Activated CD4-positive, alpha-beta memory T cell treated with anti-CD3 and anti-CD28 coated beads, Interleukin-2, amount 10 ng/mL, durations not matched to agents 7 days and 5 days (primary cell): Measurements from ENCODE around the gene VPS35L. TPM values are rescaled to one million over a fixed set of nuclear protein-coding genes. Genes with fewer than 3 reads are reported as not detected.

Source experiments
- CTCF ChIA-PET: fragments of 350-600 bp; sonication (Branson Sonifier 250); formaldehyde crosslinking; loops from one replicate; lab custom pipeline; 2021; ENCODE audit warnings: antibody characterized with exemption, inconsistent platforms; lab: Charles Lee
- POLR2A ChIA-PET: fragments of 350-600 bp; sonication (Branson Sonifier 250); formaldehyde crosslinking; loops from one replicate; lab custom pipeline; 2021; ENCODE audit warnings: antibody characterized with exemption; lab: Charles Lee
- DNase-seq: peaks from one replicate; pipeline ENCODE4 v3.0.0-alpha.2; 2020
- H3K27ac Mint-ChIP-seq: one replicate; pipeline ENCODE4 v1.8.0; 2021; ENCODE audit warnings: mild to moderate bottlenecking, mixed read lengths
- H3K27me3 Mint-ChIP-seq: one replicate; pipeline ENCODE4 v1.8.0; 2021; ENCODE audit warnings: mixed read lengths
- H3K36me3 Mint-ChIP-seq: one replicate; pipeline ENCODE4 v1.8.0; 2021; ENCODE audit warnings: low read depth, mixed read lengths
- H3K4me1 Mint-ChIP-seq: one replicate; pipeline ENCODE4 v1.8.0; 2021; ENCODE audit warnings: mixed read lengths
- H3K4me3 Mint-ChIP-seq: one replicate; pipeline ENCODE4 v1.8.0; 2021; ENCODE audit warnings: mild to moderate bottlenecking, mixed read lengths
- H3K9me3 Mint-ChIP-seq: one replicate; pipeline ENCODE4 v1.8.0; 2021; ENCODE audit warnings: mixed read lengths
- total RNA-seq, 2 experiments: library from RNA; stranded (reverse); gene quantifications; one replicate each; pipeline ENCODE4 v1.2.3, GENCODE V29; 2021

The VPS35L gene
- total RNA-seq, 2 experiments from 2014 or later = 48.7 to 55.4 TPM

DNA sequence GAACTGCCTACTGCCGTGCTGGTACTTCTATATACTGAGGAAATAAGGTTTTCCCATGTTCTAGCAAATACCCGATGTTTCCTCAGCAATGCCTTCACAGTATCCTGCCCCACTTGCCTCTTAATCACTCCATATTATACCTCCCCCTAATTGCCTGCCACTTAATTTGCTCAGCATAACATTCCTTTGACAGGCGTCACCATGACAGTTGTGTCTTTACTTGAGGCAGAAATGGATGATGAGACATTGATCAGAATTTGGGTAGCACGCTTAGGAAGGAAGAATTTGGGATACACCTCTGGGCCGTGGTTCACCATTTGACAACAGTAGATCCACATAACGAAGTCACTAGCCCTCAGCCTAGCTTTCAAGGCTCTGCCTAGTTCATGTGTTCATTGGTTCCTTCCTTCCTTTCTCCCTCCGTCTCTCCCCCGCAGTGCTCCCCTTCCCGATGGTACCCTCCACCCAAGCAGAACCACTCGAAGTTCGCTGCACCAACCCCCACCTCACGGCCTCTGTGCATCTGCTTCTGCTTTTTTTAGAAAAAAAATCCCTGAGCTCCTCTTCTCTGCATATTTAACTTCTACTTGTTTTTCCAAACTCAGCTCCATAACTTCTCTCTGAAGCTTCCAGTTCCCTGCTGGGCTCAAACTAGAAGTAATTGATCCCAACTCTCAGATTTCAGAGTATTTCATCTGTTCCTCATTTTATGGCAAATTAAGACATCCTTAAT is 182.0 kb downstream of the VPS35L start:
- no peaks in the 10 kb centered on the region for H3K9me3 Mint-ChIP-seq
- H3K4me1 Mint-ChIP-seq = no peaks in the 10 kb centered on the region
- H3K27ac Mint-ChIP-seq = no peak overlapping the region
- no peaks in the 10 kb centered on the region for H3K36me3 Mint-ChIP-seq
- DNase-seq = no peak
- CTCF ChIA-PET = no interaction called here
- H3K4me3 Mint-ChIP-seq = no peak overlapping the region
- H3K27me3 Mint-ChIP-seq = no peaks in the 10 kb centered on the region
- POLR2A ChIA-PET = no interaction called here

DNA sequence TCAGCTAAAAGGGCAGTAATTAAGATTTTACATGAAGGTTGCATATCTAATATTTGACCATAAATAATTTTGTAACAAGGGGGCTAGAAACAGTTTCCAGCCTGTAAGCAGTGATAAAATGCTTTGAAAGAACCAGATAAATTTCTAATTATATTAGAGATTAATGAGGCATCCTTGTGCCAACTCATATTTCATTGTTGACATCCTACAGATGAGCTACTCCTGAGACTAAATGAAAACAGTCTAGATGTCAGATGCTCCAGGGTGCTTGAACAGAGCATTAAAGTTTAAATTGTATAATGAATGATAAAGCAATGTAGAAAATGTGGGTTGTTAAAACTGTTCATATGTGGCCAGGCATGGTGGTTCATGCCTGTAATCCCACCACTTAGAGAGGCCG is 185.9 kb downstream of the VPS35L start:
- ChIA-PET POLR2A (no interaction called here), CTCF (no interaction called here)
- no peak for DNase-seq
- no peaks in the 10 kb centered on the region for H3K4me1 Mint-ChIP-seq
- no peaks in the 10 kb centered on the region for H3K27me3 Mint-ChIP-seq
- no peaks in the 10 kb centered on the region for H3K9me3 Mint-ChIP-seq
- H3K36me3 Mint-ChIP-seq = no peaks in the 10 kb centered on the region
- no peak overlapping the region for H3K27ac Mint-ChIP-seq
- H3K4me3 Mint-ChIP-seq = no peak overlapping the region

DNA sequence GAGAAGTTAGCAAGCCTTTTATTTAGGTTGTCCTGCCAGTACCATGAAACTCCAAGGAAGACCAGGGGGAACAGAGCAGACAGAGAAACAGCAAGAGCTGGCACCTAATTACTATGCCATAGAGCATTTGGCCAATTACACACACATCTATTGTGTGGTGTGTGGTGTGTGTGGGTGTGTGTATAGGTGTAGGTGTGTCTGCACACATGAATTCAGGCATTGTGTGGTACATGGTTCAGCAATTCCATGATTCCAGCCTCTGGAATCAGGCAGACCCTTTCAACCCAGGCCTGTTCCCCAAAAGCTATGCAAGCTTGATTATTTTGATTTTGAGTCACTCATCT is 188.3 kb downstream of the VPS35L start:
- ChIA-PET CTCF (no interaction called here), POLR2A (no interaction called here)
- Mint-ChIP-seq H3K4me1 (no peaks in the 10 kb centered on the region), H3K36me3 (no peaks in the 10 kb centered on the region), H3K27ac (no peak overlapping the region), H3K9me3 (no peaks in the 10 kb centered on the region), H3K4me3 (no peak overlapping the region), H3K27me3 (no peaks in the 10 kb centered on the region)
- DNase-seq = no peak

DNA sequence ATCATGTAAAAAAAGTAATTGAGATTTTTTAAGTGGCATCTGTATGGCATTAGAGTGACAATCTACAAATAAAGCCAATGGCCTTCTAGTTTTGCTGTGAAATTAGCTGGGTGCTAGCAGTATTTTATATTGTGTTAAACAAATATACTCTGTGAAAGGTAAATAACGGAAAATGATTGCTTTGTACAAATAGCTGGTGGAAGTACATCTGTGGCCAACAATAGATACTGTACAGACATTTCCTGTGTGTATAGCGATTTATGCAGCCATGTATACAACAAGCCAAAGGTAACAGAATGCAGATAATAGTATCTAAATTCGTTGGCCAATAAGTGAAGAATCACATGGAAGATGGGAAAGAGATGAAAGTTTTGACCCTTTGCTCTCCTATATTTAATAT is 189.2 kb downstream of the VPS35L start:
- POLR2A ChIA-PET = no interaction called here
- CTCF ChIA-PET = no interaction called here
- H3K27me3 Mint-ChIP-seq = no peaks in the 10 kb centered on the region

DNA sequence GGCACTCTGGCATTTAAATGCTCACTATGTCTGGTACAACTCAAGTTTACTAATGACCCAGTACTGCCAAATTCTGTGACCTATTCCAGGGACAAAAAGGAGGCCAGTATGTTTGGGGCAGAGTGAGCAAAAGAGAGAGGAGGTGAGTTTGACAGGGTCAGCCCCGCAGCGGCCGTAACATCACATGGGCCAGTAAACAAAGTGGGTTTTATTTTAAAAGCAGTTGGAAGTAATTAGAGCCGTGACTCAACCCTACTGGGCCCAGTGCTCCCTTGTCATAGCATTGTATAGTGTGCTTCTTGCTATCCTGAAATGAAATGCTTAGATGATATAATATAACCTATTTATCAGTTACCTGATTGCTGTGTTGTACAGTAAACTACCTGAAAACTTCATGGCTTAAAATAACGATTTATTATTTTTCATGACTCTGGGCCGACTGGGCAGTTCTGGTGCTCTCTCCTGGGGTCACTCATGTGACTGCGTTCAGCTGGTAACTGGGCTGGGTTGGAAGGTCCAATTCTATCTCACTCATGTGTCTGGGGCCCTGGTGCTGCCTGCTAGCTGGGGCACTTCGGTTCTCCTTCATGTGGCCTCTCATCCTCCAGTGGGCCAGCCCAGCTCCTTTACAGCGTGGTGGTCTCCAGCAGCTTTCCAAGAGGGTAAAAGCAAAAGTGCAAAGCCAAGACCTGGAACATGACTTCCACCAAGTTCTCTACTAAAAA is 189.9 kb downstream of the VPS35L start:
- H3K27ac Mint-ChIP-seq = no peak overlapping the region
- no peaks in the 10 kb centered on the region for H3K27me3 Mint-ChIP-seq

More for the DNA sequence above, 189.2 kb downstream of the VPS35L start:
- H3K27ac Mint-ChIP-seq = no peak overlapping the region
- no peaks in the 10 kb centered on the region for H3K9me3 Mint-ChIP-seq
- H3K4me1 Mint-ChIP-seq = no peaks in the 10 kb centered on the region
- no peak overlapping the region for H3K4me3 Mint-ChIP-seq
- H3K36me3 Mint-ChIP-seq = no peaks in the 10 kb centered on the region
- DNase-seq = no peak

DNA sequence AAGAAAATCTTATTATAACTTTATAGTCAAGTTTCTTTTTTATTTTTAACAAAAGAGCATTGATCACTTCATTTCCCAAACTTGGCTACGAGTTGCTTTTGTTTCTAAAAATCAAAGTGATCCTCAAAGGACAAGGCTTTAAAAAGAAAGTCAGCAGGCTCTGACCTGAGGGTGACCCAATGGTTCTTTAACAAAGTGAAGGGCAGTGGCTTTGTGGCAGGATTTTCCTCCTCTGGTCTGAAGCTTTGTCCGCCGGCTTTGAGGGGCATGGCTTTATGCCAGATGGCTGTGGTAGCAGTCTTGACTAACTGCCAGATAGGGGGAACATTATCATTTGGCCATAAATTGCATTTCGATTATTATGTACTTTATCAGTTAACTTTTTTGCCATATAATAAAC is 191.1 kb downstream of the VPS35L start:
- CTCF ChIA-PET = interaction anchor here (0.6 to 1.2 kb wide), 2 partner anchors 21 to 25 kb away, joined by 3 read pairs; no protein-coding TSS in a partner anchor
- no peaks in the 10 kb centered on the region for H3K4me1 Mint-ChIP-seq
- no peaks in the 10 kb centered on the region for H3K36me3 Mint-ChIP-seq
- no peak overlapping the region for H3K4me3 Mint-ChIP-seq
- DNase-seq = no peak
- POLR2A ChIA-PET = no interaction called here
- H3K9me3 Mint-ChIP-seq = no peaks in the 10 kb centered on the region
- no peaks in the 10 kb centered on the region for H3K27me3 Mint-ChIP-seq
- H3K27ac Mint-ChIP-seq = no peak overlapping the region

More for the DNA sequence above, 189.9 kb downstream of the VPS35L start:
- no peaks in the 10 kb centered on the region for H3K4me1 Mint-ChIP-seq
- CTCF ChIA-PET = no interaction called here
- no peaks in the 10 kb centered on the region for H3K36me3 Mint-ChIP-seq
- no peak for DNase-seq
- H3K9me3 Mint-ChIP-seq = no peaks in the 10 kb centered on the region
- no peak overlapping the region for H3K4me3 Mint-ChIP-seq
- POLR2A ChIA-PET = interaction anchor here (0.7 kb wide), 1 partner anchor 17 kb away, joined by 3 read pairs; no protein-coding TSS in a partner anchor

DNA sequence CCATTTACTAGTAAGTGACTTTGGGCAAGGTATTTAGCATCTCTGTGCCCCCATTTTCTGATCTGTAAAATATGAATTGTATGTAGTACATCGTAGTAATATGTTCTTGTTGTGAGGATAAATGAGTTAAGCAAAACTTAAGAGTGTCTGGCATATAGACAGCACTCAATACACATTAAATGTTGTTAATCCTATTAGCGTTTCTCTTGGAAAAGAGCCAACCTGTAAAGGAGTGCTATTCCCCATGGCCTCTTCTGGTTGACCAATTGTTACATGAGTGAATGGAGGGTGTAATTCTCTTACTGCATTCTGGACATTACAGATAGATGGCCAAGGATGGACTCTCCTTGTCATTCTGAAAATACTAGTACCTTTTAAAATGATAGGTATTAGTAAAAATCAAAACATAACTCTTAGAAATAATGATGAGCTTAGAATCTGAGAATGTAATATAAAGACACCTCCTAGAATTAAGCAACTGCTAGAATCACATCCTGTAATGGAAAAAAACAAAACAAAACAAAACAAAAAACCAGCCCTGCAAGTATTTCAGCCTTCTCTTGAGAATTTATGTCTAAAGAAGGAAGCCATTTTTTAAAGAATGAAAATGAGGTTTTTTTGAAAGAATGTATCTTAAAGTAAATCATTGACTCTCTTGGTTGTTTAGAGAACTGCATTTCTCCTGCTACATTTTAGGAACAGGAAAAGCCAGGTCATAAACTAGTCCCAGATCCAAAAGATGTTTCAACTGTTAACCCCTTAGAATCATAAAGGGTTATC is 193.1 kb downstream of the VPS35L start:
- Mint-ChIP-seq H3K9me3 (no peaks in the 10 kb centered on the region), H3K4me1 (no peaks in the 10 kb centered on the region), H3K4me3 (no peak overlapping the region), H3K27me3 (no peaks in the 10 kb centered on the region), H3K27ac (no peak overlapping the region), H3K36me3 (no peaks in the 10 kb centered on the region)
- DNase-seq = no peak
- ChIA-PET CTCF (interaction anchor here (0.6 to 0.7 kb wide), 3 partner anchors 46 to 639 kb away, joined by 3 read pairs; no protein-coding TSS in a partner anchor), POLR2A (no interaction called here)

DNA sequence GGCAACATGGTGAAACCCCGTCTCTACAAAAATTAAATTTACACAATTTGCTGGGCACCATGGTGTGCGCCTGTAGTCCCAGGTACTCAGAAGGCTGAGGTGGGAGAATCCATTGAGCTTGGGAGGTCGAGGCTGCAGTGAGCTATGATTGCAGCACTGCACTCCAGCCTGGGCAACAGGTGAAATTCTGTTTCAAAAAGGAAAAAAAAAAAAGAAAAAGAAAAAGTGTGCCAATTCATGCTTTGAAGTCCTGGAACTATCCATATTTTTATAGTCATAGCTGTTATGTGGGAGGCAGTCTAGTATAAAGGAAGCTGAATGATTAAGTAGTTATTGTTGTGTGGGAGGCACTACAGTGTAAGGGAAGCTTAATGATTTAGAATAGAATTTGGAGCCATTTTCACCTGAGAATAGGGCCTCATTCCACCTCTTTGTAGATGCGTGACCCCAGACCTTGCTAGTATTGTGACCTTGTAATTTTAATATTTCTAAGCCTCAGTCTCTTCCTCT is 194.1 kb downstream of the VPS35L start:
- Mint-ChIP-seq H3K9me3 (no peaks in the 10 kb centered on the region), H3K27ac (no peak overlapping the region), H3K27me3 (no peaks in the 10 kb centered on the region), H3K4me1 (no peaks in the 10 kb centered on the region), H3K4me3 (no peak overlapping the region), H3K36me3 (no peaks in the 10 kb centered on the region)
- CTCF ChIA-PET = no interaction called here
- DNase-seq = no peak
- POLR2A ChIA-PET = interaction anchor here (0.9 kb wide), 1 partner anchor 108 kb away, joined by 4 read pairs; no protein-coding TSS in a partner anchor

Other genes starting within 250 kb of the VPS35L start
- under 1 TPM; 0.53 to 0.98 TPM for gene TMC5, start 137.8 kb upstream of the VPS35L start, total RNA-seq
- gene GDE1, start 33.6 kb upstream of the VPS35L start, total RNA-seq = 10 to 100 TPM; 54.6 to 55.4 TPM
- 10 to 100 TPM; 44.7 to 50.9 TPM for gene CCP110, start 31.8 kb upstream of the VPS35L start, total RNA-seq
- 10 to 100 TPM; 13.7 TPM for gene KNOP1, start 162.5 kb downstream of the VPS35L start, total RNA-seq
- gene IQCK, start 162.6 kb downstream of the VPS35L start, total RNA-seq = 1 to 10 TPM in 1 of 2 experiments, under 1 TPM in 1; 0.73 to 1.1 TPM